Activated CD4-positive, alpha-beta T cell treated with anti-CD3 and anti-CD28 coated beads for 4 hours (primary cell): ENCODE results near the gene ORMDL3.

Source experiments
- DNase-seq, 2 donors: peaks; one replicate each; pipeline ENCODE4 v3.0.0-alpha.2; 2020

Gene ORMDL3

DNA sequence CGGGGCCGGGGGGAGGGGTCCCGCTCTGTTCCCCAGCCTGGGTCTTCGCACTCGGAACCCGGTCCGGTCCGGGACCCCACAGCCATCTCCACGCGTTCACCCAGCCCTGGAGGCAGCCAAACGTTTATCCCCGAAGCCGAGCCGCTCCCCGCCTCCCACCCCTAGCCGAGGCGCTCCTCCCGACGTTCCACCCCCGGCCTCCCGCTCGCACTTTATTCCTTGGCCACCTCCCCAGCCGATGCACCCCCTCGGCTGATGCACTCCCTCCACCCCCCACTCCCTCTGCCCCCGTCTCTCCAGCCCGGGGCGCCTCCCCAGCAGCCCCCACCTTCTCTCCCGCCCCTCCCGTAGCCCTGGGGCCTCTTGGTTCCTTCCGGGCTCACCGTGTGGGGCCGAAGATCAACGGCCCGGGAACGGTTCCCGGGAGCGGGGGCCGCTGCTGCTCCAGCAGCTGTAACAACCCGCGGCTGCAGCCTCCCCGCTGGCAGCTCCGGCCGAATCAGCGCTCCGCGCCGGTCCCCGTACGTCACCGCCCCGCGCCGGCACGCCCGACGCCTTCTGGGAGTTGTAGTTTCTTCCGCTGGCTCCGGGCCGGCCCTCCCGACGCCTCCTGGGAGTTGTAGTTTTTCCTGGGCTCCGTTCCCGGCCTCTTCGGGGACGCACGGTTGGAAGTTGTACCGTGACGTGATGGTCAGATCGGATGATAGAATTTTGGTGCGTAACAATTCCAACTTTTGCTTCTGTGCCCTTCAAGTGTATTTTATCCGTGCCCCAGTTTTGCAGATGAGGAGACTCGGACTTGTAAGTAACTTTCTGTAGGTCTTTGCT lies at the start of gene ORMDL3, which contains the start of gene LRRC3C:
Gene ORMDL3, minus strand, starts transcription at position 501 of the 828 bp plus-strand sequence. CDS start 3,398 bp downstream, outside the sequence.
Gene LRRC3C, plus strand, starts transcription at position 632 of the 828 bp plus-strand sequence. CDS start 13,792 bp downstream, outside the sequence.
- peak; percentile 86 to 90 for DNase-seq

- DNase-seq: no peak
Measured at GRCh38 chr17:39975801-39976200, 48.4 kb upstream of the ORMDL3 start.

- no peak for DNase-seq
Measured at GRCh38 chr17:39974433-39974832, 47.0 kb upstream of the ORMDL3 start.

DNA sequence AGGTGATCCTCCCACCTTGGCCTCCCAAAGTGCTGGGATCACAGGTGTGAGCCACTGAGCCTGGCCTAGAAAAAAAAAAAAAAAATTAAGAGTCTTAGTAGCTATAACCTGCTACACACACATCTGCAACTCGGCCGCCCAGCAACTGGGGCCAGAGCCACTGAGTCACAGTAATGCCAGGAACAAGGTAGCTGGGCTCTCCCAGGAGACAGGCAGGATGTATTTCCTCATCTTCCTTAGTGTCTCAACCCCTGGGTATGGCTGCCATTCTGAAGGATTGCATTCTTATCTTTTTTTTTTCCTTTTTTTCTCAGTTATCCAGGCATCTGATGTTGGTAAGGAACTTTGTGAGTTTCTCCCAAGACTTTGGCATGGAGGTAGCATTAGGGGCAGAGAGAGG lies 46.1 kb upstream of the ORMDL3 start:
- no peak for DNase-seq

DNA sequence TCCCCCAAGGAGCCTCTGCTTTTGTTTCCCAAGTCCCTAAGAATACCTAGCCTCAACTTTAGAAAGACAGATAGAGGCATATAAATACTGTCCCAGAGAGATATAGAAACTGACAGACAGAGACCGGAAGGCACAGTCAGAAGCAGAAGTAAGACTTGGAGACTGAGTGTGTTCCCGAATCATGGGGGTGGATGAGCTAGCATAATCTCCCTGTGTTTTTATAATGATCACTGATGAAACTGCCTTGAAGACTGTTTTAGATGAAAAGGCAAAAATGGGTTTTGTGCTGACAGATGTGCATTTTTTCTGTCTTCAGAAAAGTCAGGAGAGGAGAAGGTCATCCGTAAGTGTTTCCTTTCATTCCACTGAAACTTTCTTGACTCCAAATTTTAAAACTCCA lies 44.9 kb upstream of the ORMDL3 start:
- DNase-seq: no peak

DNA sequence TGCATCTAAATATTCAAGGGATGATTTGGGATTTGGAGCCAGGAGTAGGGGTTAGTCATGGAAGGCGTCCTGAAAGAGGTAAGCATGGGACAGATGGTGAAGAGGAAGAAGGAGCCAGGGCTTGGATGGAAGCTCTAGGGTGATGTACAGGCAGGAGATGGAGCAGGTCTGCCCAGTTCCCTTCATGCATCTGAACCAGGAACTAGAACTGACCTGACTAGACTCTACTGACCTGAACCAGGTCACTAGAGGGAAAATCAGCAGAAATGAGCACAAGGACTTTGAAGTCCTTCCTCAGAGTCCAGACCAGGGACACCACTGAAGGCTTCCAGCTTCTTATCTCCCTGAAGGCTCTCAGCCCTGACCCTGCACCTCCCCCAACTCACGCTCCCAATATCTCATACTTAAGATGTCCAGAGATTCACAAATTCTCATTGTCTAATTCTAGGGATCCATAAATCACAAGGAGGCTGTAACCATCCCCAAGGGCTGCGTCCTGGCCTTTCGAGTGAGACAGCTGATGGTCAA lies 43.7 kb upstream of the ORMDL3 start:
- DNase-seq: no peak

DNA sequence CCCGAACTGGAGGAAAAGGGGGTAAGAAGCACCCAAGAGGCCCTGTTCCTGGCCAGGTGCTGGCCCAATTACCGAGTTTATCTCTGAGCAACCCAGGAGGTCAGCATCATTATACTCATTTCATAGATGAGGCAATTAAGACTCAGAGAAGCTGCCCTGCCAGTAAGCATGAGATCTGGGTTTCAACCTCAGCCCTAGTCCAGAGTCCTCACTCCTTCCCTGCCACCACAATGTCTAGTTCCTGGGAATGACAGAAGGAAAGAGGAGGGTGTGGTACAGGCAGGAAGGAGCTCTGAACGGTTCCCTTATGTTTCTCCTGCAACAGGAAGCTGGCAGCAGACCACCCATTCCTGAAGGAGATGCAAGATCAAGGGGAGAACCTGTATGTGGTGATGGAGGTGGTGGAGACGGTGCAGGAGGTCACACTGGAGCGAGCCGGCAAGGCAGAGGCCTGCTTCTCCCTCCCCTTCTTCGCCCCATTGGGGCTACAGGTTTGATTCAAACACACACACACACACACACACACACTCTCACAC lies 42.8 kb upstream of the ORMDL3 start:
- DNase-seq: no peak

- DNase-seq: no peak
Measured at GRCh38 chr17:39969375-39969774, 42.0 kb upstream of the ORMDL3 start.

- no peak for DNase-seq
Measured at GRCh38 chr17:39968761-39969160, 41.4 kb upstream of the ORMDL3 start.

- DNase-seq: no peak
Measured at GRCh38 chr17:39966771-39967170, 39.4 kb upstream of the ORMDL3 start.

- DNase-seq: no peak
Measured at GRCh38 chr17:39965017-39965699, 37.8 kb upstream of the ORMDL3 start.

DNA sequence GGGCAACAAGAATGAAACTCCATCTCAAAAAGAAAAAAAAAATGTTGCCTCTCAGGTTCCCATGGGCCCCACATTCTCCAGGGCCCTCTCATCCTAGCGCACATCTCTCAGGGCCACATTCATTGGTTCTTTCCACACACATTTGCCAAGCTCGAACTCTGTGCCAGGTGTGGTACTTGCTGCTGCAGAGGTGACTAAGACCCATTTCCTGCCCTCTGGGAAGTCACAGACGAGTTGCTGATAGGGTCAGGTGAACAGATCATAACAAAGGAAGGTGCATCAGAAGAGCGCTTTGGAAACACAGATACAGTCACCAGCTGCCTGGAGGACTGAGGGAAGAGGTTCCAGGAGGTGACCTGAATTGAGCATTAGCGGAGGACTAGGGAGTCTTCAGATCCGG lies 36.4 kb upstream of the ORMDL3 start:
- peak; percentile 50 to 56 for DNase-seq

DNA sequence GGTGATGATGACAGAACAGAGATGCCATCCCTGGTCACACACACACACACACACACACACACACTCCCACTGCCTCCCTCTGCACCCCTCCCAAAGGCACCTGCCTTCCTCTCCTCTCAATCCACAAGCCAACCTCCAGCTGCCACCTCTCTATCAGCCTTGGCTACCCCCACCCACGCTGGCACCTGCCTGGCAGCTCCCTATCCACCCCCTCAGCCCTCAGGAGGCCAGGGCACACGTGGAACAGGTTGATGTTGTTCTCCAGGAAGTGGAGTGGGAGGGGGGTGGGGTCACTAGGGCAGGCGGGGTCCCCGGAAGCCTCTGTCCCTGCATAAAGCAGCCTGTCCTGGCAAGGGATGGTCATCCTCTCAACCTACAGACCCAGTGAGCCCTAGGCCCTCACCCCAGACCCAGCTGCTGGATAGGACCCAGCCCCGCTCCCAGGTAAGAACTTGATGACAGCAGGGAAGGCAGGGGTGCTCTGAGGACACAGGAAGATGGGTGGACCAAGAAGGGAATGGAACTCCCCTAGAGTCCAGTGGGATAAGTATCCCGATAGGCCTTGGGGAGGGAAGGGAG lies 35.3 kb upstream of the ORMDL3 start, which contains the start of gene GSDMA:
Gene GSDMA, plus strand, starts transcription at position 363 of the 579 bp plus-strand sequence. CDS start 2,684 bp downstream, outside the sequence.
- peak; percentile 26 to 36 for DNase-seq

GRCh38 chr17:39960524-39961041 lies 33.2 kb upstream of the ORMDL3 start:
- no peak for DNase-seq

GRCh38 chr17:39955726-39956225 lies 28.4 kb upstream of the ORMDL3 start:
- no peak for DNase-seq

DNA sequence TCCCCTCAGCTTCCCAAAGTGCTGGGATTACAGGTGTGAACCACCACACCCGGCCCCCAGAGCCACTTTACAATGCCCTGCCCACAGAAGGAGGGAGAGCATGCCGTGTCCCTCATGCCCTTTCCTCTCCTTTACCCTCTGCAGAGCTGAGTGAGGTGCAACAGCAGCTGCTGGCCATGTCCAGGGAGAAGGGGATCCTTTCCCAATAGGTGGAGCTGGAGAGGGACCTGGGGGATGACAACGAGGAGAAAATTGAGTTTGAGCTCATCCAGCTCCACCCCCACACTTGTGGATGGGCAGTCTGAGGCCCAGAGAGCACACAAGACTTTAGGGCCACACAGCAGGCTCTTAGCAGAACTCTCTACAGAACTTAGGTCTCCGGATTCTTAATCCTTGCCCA lies 27.5 kb upstream of the ORMDL3 start:
- no peak for DNase-seq

DNA sequence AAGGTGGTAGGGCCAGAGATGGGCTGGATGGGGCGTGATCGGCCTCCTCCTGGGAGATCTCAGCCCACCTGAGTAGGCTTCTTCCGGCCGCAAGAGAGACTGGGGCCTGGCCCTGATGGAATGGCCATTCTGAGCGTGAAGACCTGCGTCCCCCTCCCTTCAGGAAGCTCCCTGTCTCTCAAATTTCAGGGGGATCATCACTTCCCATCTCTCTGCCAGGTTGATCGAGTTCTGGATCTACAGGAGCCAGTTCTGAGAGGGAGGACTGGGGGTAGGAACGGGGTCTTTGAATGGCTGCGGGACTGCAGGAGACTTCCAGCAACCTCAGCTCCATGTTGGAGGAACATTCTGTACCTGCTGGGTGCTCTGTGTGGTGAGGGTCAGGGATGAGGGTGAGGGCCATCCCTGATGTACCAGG lies 26.1 kb upstream of the ORMDL3 start:
- DNase-seq: no peak

GRCh38 chr17:39952680-39953470 lies 25.5 kb upstream of the ORMDL3 start:
- DNase-seq: peak; percentile 95 to 96

- DNase-seq: no peak
Measured at GRCh38 chr17:39951924-39952679, 24.7 kb upstream of the ORMDL3 start.

GRCh38 chr17:39950871-39951348 lies 23.5 kb upstream of the ORMDL3 start:
- DNase-seq: no peak

GRCh38 chr17:39949028-39949427 lies 21.6 kb upstream of the ORMDL3 start:
- DNase-seq: no peak
